GM12864 (cell line): Measurements from ENCODE around the gene SMARCD1.
"Not testable (repeated sequence)": the region's sequence is repeated elsewhere in the genome, so short reads cannot be mapped to it uniquely, and the experiment has no call there.

Experiments
- DNase-seq: peaks from one replicate; pipeline ENCODE4 v3.0.0-alpha.2; 2011; ENCODE audit warnings: low read depth
- H3K4me3 ChIP-seq: 2 replicates; pipeline ENCODE4 v1.5.1; 2011; ENCODE audit warnings: mild to moderate bottlenecking, low read depth, low read length, control low read depth
- CTCF ChIP-seq: IDR thresholded peaks from 2 replicates; pipeline ENCODE4 v1.5.1; 2011; ENCODE audit warnings: low read depth, mild to moderate bottlenecking, moderate library complexity, low read length, control low read depth, inconsistent platforms; ENCODE audit errors: missing control alignments

SMARCD1 gene

GRCh38 chr12:50075808-50076170 lies 9.4 kb upstream of the SMARCD1 start:
- TF ChIP-seq CTCF, result no peak

GRCh38 chr12:50077099-50077498 lies 8.0 kb upstream of the SMARCD1 start:
- TF ChIP-seq CTCF, result no peak
- DNase-seq, result no peak
- no peak overlapping the region for H3K4me3 ChIP-seq

More at GRCh38 chr12:50075808-50076170, 9.4 kb upstream of the SMARCD1 start:
- DNase-seq, result no peak
- no peak overlapping the region for H3K4me3 ChIP-seq

- H3K4me3 ChIP-seq, result no peak overlapping the region
- TF ChIP-seq CTCF, result no peak
- DNase-seq, result no peak
These were observed 6.9 kb upstream of the SMARCD1 start for GRCh38 chr12:50078281-50078680.

GRCh38 chr12:50079771-50080170 lies 5.4 kb upstream of the SMARCD1 start:
- no peak for TF ChIP-seq CTCF
- no peak overlapping the region for H3K4me3 ChIP-seq
- no peak for DNase-seq

GRCh38 chr12:50081096-50081808 lies 3.9 kb upstream of the SMARCD1 start:
- no peak overlapping the region for H3K4me3 ChIP-seq
- TF ChIP-seq CTCF, result no peak
- no peak for DNase-seq

- no peak for DNase-seq
- H3K4me3 ChIP-seq, result no peak overlapping the region
- no peak for TF ChIP-seq CTCF
These were observed 2.5 kb upstream of the SMARCD1 start for GRCh38 chr12:50082644-50083043.

GRCh38 chr12:50083301-50083700 lies 1.8 kb upstream of the SMARCD1 start:
- no peak overlapping the region for H3K4me3 ChIP-seq
- no peak for DNase-seq
- no peak for TF ChIP-seq CTCF

- not testable (repeated sequence) for DNase-seq
- H3K4me3 ChIP-seq, result peak overlapping the region; percentile 89
These were observed 750 bp upstream of the SMARCD1 start for GRCh38 chr12:50084409-50084774.
